ENCODE results near the gene SPTB.

SPTB gene

DNA sequence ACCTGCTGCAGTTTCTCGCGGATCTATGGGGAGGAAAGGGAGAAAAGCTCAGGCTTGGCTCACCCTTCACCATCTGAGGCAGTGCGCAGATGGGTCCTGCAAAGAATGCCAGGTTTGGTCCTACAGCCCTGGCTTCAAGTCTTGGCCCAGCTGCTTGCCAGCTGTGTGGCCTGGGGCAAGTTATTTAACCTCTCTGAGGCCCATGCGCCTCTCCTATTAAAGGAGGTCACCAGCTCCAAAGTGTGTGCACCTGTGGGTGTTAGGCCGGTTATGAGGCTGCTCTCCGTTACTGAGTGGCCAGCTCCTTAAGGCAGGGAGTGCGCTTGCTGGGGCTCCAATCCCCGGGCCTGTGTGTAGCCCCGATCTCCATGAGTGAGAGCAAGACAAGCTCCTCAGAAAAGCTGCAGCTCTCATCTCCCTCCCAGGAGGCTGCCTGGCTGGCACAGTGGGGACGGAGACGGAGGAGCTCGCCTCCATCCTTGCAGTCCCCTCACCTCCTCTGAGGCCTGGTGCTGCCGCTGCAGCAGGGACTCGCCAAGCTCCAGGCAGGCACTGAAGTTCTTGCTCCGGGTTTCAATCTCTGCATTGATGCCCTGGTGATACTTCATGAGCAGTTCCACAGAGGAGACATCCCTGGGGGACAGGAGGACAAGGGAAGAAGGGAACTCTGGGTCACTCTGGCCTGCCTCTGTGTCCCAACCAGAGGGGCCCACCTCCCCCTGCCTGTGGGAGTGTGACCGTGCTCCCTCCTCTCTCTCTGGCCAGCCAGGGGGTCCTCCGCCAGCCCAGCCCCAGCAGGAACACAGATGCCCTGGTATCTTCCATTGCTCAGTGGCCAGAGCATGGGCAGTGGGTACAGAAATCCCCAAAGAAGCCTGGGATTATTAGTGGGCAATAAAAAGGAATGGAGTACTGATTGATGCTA is 110.3 kb downstream of the SPTB start (continued):
- TF ChIP-seq, protein P1, sequence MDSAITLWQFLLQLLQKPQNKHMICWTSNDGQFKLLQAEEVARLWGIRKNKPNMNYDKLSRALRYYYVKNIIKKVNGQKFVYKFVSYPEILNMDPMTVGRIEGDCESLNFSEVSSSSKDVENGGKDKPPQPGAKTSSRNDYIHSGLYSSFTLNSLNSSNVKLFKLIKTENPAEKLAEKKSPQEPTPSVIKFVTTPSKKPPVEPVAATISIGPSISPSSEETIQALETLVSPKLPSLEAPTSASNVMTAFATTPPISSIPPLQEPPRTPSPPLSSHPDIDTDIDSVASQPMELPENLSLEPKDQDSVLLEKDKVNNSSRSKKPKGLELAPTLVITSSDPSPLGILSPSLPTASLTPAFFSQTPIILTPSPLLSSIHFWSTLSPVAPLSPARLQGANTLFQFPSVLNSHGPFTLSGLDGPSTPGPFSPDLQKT (IDR thresholded peaks at IDR 0.05; ENCODE audit: borderline replicate concordance, low read depth, low read length) = no peak
- TF ChIP-seq ZFP69B (tag by site-specific recombination; IDR thresholded peaks at IDR 0.05) = no peak

DNA sequence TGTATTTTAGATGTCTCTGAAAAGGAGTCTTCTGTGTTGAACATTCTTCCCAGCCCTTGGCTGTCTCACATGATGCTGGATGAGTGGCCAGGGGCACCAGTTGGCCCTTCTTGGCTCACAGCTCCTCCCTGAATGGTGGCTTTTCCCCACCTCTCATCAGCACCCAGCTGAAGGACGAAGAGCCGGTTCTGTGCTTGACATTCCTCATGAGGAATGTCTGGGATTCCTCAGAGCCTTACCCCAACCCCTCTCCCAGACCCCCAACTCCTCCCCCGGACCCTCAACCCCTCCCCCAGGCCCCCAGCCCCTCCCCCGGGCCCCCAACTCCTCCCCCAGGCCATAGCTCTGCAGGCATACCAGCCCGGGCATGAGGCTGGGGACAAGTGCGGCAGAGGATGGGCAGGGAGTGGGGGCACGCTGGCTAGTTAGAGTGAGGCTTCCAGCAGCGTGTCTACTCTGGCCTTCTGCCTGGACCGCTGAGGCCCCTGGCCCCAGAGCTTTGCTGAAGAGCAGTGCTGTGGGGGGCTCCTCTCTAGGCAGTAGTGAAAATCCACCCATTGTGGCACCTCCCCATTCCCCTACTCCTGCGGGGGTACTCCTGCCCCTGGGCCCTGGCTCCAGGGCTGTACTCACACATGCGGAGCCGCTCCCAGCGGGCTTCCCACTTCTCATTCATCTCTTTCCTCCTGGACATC is 111.2 kb downstream of the SPTB start:
- Histone ChIP-seq H3K9me3 (ENCODE audit: control insufficient read depth, insufficient read depth, low read depth, low read length) (no peaks in the 10 kb centered on the region), H3K4me3 (ENCODE audit: low read depth, low read length) (no peak overlapping the region), H3K4me1 (ENCODE audit: control insufficient read depth, insufficient read depth, low read length) (0 out of 2 replicates have a peak, but pooled peaks cover 3% of the 10 kb centered on the region), H3K27ac (ENCODE audit: extremely low read depth, low read depth, low read length) (no peak overlapping the region), H3K36me3 (ENCODE audit: control insufficient read depth in 2 of 2, insufficient read depth in 1 of 2, low read length in 2 of 2) (peaks cover 6 to 36% of the 10 kb centered on the region in 2 experiments; a peak in 2 of 3 replicates)
- ChIA-PET POLR2A (no interaction called here), CTCF (interaction anchor here (0.7 to 1.6 kb wide), 5 partner anchors 10 to 143 kb away, joined by 3 to 4 read pairs (median 3); no protein-coding TSS in a partner anchor)
- TF ChIP-seq ZNF555 (tag by site-specific recombination; conservative IDR thresholded peaks at IDR 0.05) (no peak), ZNF830 (tag by site-specific recombination; IDR thresholded peaks at IDR 0.05; ENCODE audit: low read depth) (no peak), KLF9 (tag by site-specific recombination; IDR thresholded peaks at IDR 0.05; ENCODE audit: low read depth) (no peak), ZNF16 (tag by site-specific recombination; IDR thresholded peaks at IDR 0.05; ENCODE audit: low read depth) (no peak), ZNF132 (tag by site-specific recombination; IDR thresholded peaks at IDR 0.05; ENCODE audit: borderline replicate concordance) (no peak), RBAK (tag by site-specific recombination; IDR thresholded peaks at IDR 0.05) (no peak), ZNF660 (tag by site-specific recombination; IDR thresholded peaks at IDR 0.05) (no peak), ZNF138 (tag by site-specific recombination; IDR thresholded peaks at IDR 0.05; ENCODE audit: borderline replicate concordance) (no peak)
- TF ChIP-seq, protein P2, sequence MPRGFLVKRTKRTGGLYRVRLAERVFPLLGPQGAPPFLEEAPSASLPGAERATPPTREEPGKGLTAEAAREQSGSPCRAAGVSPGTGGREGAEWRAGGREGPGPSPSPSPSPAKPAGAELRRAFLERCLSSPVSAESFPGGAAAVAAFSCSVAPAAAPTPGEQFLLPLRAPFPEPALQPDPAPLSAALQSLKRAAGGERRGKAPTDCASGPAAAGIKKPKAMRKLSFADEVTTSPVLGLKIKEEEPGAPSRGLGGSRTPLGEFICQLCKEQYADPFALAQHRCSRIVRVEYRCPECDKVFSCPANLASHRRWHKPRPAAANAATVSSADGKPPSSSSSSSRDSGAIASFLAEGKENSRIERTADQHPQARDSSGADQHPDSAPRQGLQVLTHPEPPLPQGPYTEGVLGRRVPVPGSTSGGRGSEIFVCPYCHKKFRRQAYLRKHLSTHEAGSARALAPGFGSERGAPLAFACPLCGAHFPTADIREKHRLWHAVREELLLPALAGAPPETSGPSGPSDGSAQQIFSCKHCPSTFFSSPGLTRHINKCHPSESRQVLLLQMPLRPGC (tag by site-specific recombination; IDR thresholded peaks at IDR 0.05) = no peak
- TF ChIP-seq, protein P3, sequence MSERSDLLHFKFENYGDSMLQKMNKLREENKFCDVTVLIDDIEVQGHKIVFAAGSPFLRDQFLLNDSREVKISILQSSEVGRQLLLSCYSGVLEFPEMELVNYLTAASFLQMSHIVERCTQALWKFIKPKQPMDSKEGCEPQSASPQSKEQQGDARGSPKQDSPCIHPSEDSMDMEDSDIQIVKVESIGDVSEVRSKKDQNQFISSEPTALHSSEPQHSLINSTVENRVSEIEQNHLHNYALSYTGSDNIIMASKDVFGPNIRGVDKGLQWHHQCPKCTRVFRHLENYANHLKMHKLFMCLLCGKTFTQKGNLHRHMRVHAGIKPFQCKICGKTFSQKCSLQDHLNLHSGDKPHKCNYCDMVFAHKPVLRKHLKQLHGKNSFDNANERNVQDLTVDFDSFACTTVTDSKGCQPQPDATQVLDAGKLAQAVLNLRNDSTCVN (tag by site-specific recombination; optimal IDR thresholded peaks at IDR 0.05) = no peak
- TF ChIP-seq, protein P4, sequence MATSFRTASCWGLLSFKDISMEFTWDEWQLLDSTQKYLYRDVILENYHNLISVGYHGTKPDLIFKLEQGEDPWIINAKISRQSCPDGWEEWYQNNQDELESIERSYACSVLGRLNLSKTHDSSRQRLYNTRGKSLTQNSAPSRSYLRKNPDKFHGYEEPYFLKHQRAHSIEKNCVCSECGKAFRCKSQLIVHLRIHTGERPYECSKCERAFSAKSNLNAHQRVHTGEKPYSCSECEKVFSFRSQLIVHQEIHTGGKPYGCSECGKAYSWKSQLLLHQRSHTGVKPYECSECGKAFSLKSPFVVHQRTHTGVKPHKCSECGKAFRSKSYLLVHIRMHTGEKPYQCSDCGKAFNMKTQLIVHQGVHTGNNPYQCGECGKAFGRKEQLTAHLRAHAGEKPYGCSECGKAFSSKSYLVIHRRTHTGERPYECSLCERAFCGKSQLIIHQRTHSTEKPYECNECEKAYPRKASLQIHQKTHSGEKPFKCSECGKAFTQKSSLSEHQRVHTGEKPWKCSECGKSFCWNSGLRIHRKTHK (tag by site-specific recombination; IDR thresholded peaks at IDR 0.05) = no peak

Data from HEK293 (cell line).